GM12864 (cell line): ENCODE data around the gene ANKS3.

ENCODE experiments used
- DNase-seq: peaks from one replicate; pipeline ENCODE4 v3.0.0-alpha.2; 2011; ENCODE audit warnings: low read depth
- H3K4me3 ChIP-seq: 2 replicates; pipeline ENCODE4 v1.5.1; 2011; ENCODE audit warnings: mild to moderate bottlenecking, low read depth, low read length, control low read depth
- CTCF ChIP-seq: IDR thresholded peaks from 2 replicates; pipeline ENCODE4 v1.5.1; 2011; ENCODE audit warnings: low read depth, mild to moderate bottlenecking, moderate library complexity, low read length, control low read depth, inconsistent platforms; ENCODE audit errors: missing control alignments

ANKS3 gene

DNA sequence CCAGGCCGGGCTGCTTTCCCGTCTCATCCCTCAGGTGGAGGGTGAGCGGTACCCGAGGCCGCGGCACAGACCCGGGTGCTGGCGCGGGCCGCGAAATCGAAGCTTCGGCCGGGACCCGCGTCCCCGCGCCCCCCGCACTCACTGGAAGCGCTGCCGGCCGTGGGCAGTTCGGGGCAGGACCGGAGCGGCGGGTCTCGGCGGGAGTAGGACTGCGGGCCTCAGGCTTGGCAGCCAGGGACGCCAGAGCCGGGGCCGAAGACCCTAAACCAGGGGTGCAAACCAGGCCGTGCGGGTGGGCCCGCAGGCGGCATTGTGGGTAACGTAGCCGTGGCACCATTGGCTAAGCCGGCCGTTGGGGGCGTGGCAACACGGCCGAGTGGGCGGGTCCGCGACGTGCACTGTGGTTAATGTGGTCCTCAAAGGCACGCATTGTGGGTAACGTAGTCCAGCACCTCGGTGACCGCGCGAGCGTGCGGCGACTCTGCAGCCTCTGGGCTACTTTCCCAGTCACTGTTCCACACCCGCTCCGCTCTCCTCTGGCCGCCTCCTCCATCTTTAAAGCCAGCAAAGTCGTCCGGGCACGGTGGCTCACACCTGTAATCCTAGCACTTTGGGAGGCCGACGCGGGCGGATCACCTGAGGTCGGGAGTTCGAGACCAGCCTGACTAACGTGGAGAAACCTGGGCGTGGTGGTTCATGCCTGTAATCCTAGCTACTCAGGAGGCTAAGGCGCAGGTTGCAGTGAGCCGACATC lies 33.0 kb upstream of the ANKS3 start, which contains the start of gene ZNF500:
ZNF500 (minus strand) TSS at position 288 of the 754 bp plus-strand sequence. CDS start 1,184 bp downstream, outside the sequence.
- TF ChIP-seq CTCF = no peak
- peak; percentile 85 for DNase-seq
- peak within 1 kb of the TSS; percentile 85 for H3K4me3 ChIP-seq

DNA sequence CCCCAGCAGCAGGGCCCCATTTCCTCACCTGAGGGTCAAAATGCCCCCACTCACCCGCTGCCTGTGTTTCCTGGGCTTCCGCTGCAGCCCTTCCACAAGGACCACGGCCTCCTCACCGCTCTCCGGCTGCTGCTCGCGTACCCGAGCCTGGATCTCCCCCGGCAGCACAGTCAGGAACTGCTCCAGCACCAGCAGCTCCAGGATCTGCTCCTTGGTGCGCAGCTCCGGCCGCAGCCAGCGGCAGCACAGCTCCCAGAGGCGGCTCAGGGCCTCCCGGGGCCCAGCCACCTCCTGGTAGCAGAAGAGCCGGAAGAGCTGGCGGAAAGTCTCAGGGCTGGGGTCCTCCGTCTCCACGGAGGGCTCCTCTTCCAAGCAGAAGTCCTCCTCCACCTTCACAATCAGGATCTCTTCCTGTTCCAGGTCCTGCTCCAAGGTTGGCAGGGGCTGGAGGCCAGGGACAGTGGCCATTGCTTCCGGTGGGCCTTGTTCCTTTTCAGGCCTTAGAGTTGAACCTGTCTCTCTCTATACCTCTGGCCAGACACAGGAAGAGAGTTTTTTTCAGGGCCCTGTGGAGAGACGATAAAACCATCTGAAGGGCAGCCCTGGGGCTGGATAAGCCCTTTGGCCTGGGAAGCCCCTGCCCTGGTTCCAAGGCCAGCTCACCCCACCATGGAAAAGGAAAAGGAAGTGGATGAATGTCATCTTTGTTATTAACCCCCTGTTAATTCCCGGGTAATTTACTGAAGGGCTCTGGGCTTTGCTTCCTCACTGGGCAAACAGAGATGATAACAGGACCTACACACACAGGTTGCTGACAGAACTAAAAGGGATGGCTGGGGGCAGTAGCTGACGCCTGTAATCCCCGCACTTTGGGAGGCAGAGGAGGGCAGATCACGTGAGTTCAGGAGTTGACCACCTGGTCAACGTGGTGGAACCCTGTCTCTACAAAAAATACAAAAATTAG lies 31.7 kb upstream of the ANKS3 start:
- peak overlapping the region; percentile 85 for H3K4me3 ChIP-seq
- no peak for TF ChIP-seq CTCF
- DNase-seq = no peak

DNA sequence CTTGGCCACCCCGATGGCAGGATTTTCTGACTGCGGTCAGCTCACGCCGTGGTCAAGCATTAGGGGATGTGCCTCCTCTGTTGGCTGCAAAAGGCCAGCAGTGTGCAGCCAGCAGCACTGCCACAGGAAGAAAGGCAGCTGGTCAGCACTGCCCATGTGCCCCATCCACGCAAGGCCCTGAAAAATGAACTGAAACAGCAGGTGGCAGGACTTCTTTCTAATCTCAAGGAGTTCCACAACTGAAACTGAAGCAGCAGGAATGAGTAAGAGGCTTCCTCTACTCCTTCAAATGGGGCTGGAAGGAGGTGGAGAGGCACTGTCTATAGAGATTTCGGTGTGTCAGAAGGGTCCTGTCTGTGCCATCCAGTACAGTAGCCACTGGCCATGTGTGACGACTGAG lies 29.7 kb upstream of the ANKS3 start:
- H3K4me3 ChIP-seq = no peak overlapping the region
- TF ChIP-seq CTCF = no peak
- no peak for DNase-seq

DNA sequence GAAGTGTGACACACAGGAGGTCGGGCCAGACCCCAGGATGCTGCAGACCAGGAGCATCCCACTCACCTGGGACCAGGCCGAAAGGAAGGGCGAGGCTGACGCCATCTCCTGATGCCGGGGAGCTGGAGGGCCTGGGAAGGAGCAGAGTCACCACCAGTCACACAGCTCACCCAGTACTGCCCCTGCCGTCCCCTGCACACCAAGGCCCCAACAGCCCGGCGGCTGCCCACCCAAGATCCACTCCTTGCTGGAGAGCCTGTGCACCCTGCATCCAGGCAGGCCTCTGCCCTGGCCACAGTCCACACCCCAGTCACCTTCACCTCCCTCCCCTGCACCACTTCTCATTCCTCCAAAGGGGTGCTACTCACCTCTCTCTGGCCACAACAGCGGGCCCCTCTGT lies 28.1 kb upstream of the ANKS3 start:
- TF ChIP-seq CTCF = no peak
- no peak overlapping the region for H3K4me3 ChIP-seq
- DNase-seq = no peak

- H3K4me3 ChIP-seq = no peak overlapping the region
- TF ChIP-seq CTCF = no peak
- no peak for DNase-seq
Measured at GRCh38 chr16:4760221-4760910, 26.3 kb upstream of the ANKS3 start.

GRCh38 chr16:4755687-4756086 lies 21.6 kb upstream of the ANKS3 start:
- no peak for DNase-seq
- no peak overlapping the region for H3K4me3 ChIP-seq
- TF ChIP-seq CTCF = no peak
